GM23338 (cell line): ENCODE measurements around the gene CCDC27. TPM values are rescaled to one million over a fixed set of nuclear protein-coding genes. Genes with fewer than 3 reads are reported as not detected.

Experiments used
- ATAC-seq: fragments of 200-7000 bp; cut with Tn5 transposase; 3 replicates; pipeline ENCODE4 v1.9.1; 2020
- DNase-seq: peaks from one replicate; pipeline ENCODE4 v3.0.0-alpha.2; 2015; ENCODE audit warnings: low spot score
- H2AFZ ChIP-seq: fragments of 200-600 bp; sonication (generic); 2 replicates; pipeline ENCODE4 v1.8.0; 2016; ENCODE audit warnings: antibody characterized with exemption, mild to moderate bottlenecking, moderate library complexity
- H3F3A ChIP-seq: fragments of 200-600 bp; sonication (generic); replicated peaks from 2 replicates; pipeline ENCODE4 v1.8.0; 2017; ENCODE audit warnings: antibody characterized with exemption, mixed run types, low read depth
- H3K27ac ChIP-seq: fragments of 200-600 bp; sonication (generic); 2 replicates; pipeline ENCODE4 v1.6.1; 2016; ENCODE audit warnings: low read depth
- H3K27me3 ChIP-seq: fragments of 200-600 bp; sonication (generic); 2 replicates; pipeline ENCODE4 v1.8.0; 2016; ENCODE audit warnings: mild to moderate bottlenecking, mixed run types, moderate library complexity; ENCODE audit not compliant: insufficient read depth
- H3K36me3 ChIP-seq: fragments of 200-600 bp; sonication (generic); 2 replicates; pipeline ENCODE4 v1.8.0; 2016; ENCODE audit warnings: mild to moderate bottlenecking; ENCODE audit not compliant: insufficient read depth
- H3K4me1 ChIP-seq: fragments of 200-600 bp; sonication (generic); 2 replicates; pipeline ENCODE4 v1.8.0; 2016; ENCODE audit warnings: mild to moderate bottlenecking, moderate library complexity; ENCODE audit not compliant: insufficient read depth
- H3K4me2 ChIP-seq: fragments of 200-600 bp; sonication (generic); 2 replicates; pipeline ENCODE4 v1.7.1; 2017; ENCODE audit warnings: mixed run types
- H3K4me3 ChIP-seq: fragments of 200-600 bp; sonication (generic); 2 replicates; pipeline ENCODE4 v1.6.1; 2016; ENCODE audit warnings: mixed run types
- H3K79me2 ChIP-seq: fragments of 200-600 bp; sonication (generic); replicated peaks from 2 replicates; pipeline ENCODE4 v1.8.0; 2017; ENCODE audit warnings: mild to moderate bottlenecking; ENCODE audit not compliant: insufficient read depth
- H3K9me2 ChIP-seq: fragments of 200-600 bp; sonication (generic); 2 replicates; pipeline ENCODE4 v1.8.0; 2017; ENCODE audit not compliant: insufficient read depth
- H4K20me1 ChIP-seq: fragments of 200-600 bp; sonication (generic); replicated peaks from 2 replicates; pipeline ENCODE4 v1.8.0; 2017; ENCODE audit warnings: mild to moderate bottlenecking; ENCODE audit not compliant: insufficient read depth
- H3K27ac Mint-ChIP-seq: 2 replicates; pipeline ENCODE4 v1.8.0; 2020; ENCODE audit warnings: inconsistent platforms, mild to moderate bottlenecking, moderate library complexity, mixed read lengths
- H3K27me3 Mint-ChIP-seq: 3 replicates; pipeline ENCODE4 v1.8.0; 2022; ENCODE audit warnings: low read depth, mild to moderate bottlenecking, moderate library complexity, mixed read lengths, inconsistent platforms; ENCODE audit not compliant: insufficient read depth, poor library complexity
- H3K36me3 Mint-ChIP-seq: 3 replicates; pipeline ENCODE4 v1.8.0; 2021; ENCODE audit warnings: low read depth, mild to moderate bottlenecking, inconsistent platforms, moderate library complexity, mixed read lengths
- H3K4me1 Mint-ChIP-seq: 3 replicates; pipeline ENCODE4 v1.8.0; 2020; ENCODE audit warnings: mild to moderate bottlenecking, inconsistent platforms, mixed read lengths
- H3K4me3 Mint-ChIP-seq: 3 replicates; pipeline ENCODE4 v1.8.0; 2021; ENCODE audit warnings: moderate library complexity, mild to moderate bottlenecking, inconsistent platforms, mixed read lengths
- H3K9me3 Mint-ChIP-seq: 3 replicates; pipeline ENCODE4 v1.8.0; 2020; ENCODE audit warnings: moderate library complexity, mild to moderate bottlenecking, inconsistent platforms, mixed read lengths
- POLR2AphosphoS5 ChIP-seq: IDR thresholded peaks from 2 replicates; pipeline ENCODE4 v1.6.1; 2016; ENCODE audit warnings: antibody characterized with exemption, low read depth
- polyA plus RNA-seq: library from polyadenylated mRNA; unstranded; fragments of >200 nt; fragmentation: Nextera tagmentation; extraction: Ambion mirVana; gene quantifications from 2 replicates; pipeline ENCODE4 v1.2.1, GENCODE V29; 2016
- total RNA-seq: library from RNA; depleted of rRNA; stranded (reverse); fragments of >200 nt; shearing (Covaris generic); gene quantifications from 2 replicates; pipeline ENCODE4 v1.2.3, GENCODE V29; 2014
- TF ChIP-seq, protein P1 (sequence below): fragments of 250-450 bp; sonication (Bioruptor Pico); IDR thresholded peaks from 2 replicates; pipeline ENCODE4 v1.5.0; 2020; ENCODE audit warnings: mild to moderate bottlenecking, moderate library complexity

The CCDC27 gene
- total and polyA plus RNA-seq, 2 experiments from 2014 or later: 0.18 to 0.45 TPM

DNA sequence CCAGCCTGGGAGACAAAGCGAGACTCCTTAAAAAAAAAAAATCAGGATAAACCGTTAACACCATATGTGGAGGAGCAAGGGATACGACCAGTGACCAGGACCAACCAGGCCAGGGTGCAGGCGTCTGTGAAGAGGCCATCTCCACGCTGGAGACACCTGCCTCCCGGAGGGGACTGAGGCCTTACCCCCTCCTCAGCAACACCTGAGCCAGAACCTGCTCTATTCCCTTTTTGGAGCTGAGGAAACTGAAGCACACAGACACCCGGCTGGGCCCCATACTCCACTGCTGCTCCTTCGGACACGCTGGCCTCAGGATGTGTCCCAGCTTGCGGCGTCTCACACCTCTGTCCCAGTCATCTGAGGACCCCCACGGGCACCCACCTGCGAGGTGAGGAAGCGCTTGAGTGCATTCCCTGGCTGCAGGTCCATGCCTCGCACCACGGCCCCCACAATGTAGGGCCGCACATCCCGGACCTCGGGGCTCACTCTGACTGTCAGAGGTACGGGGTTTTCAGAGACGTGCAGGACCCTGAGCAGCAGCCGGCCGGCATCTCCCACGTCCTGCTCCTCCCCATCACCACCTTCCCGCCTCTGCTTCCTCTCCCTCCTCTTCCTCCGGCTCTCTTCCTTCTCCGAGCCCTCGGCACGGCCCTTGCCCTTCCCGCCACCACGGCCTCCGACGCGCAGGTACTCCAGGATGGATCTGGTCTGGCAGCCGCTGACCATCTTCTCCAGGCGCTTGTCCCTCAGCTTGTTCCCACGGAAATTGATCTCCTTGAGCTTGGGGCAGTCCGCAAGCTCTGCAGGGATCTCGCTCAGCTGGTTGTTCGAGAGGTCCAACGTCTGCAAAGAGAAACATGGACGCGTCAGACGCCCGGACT, 34.5 kb downstream of the CCDC27 start (continued):
- TF ChIP-seq, protein P1, sequence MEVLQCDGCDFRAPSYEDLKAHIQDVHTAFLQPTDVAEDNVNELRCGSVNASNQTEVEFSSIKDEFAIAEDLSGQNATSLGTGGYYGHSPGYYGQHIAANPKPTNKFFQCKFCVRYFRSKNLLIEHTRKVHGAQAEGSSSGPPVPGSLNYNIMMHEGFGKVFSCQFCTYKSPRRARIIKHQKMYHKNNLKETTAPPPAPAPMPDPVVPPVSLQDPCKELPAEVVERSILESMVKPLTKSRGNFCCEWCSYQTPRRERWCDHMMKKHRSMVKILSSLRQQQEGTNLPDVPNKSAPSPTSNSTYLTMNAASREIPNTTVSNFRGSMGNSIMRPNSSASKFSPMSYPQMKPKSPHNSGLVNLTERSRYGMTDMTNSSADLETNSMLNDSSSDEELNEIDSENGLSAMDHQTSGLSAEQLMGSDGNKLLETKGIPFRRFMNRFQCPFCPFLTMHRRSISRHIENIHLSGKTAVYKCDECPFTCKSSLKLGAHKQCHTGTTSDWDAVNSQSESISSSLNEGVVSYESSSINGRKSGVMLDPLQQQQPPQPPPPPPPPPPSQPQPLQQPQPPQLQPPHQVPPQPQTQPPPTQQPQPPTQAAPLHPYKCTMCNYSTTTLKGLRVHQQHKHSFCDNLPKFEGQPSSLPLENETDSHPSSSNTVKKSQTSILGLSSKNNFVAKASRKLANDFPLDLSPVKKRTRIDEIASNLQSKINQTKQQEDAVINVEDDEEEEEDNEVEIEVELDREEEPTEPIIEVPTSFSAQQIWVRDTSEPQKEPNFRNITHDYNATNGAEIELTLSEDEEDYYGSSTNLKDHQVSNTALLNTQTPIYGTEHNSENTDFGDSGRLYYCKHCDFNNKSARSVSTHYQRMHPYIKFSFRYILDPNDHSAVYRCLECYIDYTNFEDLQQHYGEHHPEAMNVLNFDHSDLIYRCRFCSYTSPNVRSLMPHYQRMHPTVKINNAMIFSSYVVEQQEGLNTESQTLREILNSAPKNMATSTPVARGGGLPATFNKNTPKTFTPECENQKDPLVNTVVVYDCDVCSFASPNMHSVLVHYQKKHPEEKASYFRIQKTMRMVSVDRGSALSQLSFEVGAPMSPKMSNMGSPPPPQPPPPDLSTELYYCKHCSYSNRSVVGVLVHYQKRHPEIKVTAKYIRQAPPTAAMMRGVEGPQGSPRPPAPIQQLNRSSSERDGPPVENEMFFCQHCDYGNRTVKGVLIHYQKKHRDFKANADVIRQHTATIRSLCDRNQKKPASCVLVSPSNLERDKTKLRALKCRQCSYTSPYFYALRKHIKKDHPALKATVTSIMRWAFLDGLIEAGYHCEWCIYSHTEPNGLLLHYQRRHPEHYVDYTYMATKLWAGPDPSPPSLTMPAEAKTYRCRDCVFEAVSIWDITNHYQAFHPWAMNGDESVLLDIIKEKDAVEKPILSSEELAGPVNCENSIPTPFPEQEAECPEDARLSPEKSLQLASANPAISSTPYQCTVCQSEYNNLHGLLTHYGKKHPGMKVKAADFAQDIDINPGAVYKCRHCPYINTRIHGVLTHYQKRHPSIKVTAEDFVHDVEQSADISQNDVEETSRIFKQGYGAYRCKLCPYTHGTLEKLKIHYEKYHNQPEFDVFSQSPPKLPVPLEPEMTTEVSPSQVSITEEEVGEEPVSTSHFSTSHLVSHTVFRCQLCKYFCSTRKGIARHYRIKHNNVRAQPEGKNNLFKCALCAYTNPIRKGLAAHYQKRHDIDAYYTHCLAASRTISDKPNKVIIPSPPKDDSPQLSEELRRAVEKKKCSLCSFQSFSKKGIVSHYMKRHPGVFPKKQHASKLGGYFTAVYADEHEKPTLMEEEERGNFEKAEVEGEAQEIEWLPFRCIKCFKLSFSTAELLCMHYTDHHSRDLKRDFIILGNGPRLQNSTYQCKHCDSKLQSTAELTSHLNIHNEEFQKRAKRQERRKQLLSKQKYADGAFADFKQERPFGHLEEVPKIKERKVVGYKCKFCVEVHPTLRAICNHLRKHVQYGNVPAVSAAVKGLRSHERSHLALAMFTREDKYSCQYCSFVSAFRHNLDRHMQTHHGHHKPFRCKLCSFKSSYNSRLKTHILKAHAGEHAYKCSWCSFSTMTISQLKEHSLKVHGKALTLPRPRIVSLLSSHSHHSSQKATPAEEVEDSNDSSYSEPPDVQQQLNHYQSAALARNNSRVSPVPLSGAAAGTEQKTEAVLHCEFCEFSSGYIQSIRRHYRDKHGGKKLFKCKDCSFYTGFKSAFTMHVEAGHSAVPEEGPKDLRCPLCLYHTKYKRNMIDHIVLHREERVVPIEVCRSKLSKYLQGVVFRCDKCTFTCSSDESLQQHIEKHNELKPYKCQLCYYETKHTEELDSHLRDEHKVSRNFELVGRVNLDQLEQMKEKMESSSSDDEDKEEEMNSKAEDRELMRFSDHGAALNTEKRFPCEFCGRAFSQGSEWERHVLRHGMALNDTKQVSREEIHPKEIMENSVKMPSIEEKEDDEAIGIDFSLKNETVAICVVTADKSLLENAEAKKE (CRISPR knock-in tag): no peak

DNA sequence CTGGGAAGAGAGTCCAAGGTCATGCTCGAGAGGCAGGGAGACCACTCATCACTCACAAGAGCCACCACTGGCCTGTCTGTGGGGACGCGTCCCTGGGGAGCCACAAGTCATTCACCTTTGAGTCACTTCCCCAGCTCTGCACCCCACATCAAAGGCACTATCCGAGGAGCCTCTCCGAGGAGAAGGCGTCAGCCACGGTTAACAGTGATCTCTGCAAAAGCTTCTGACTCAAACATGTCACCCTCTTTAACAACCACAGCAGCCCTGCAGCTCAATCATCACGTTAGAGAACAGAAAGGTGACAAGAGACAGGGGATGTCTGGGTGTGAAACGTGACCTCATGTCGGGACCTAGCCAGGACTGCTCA, 35.1 kb downstream of the CCDC27 start:
- Histone ChIP-seq H3K9me2 (no peaks in the 10 kb centered on the region), H2AFZ (no peak overlapping the region), H3K79me2 (peaks cover 47% of the 10 kb centered on the region), H4K20me1 (peaks cover 6% of the 10 kb centered on the region; the same call in 1 of the 2 replicates), H3K27ac (no peak overlapping the region), H3K4me1 (peaks cover 15% of the 10 kb centered on the region), H3F3A (no peaks in the 10 kb centered on the region), H3K4me3 (no peak overlapping the region), H3K4me2 (no peak overlapping the region), H3K36me3 (peaks cover 13% of the 10 kb centered on the region), H3K27me3 (no peaks in the 10 kb centered on the region)
- H3K27me3 Mint-ChIP-seq: peaks cover 17% of the 10 kb centered on the region
- H3K27ac Mint-ChIP-seq: 0 out of 2 replicates have a peak overlapping the region, but pooled peaks have one; percentile 59
- H3K36me3 Mint-ChIP-seq: peaks cover 67% of the 10 kb centered on the region
- no peak overlapping the region for H3K4me3 Mint-ChIP-seq
- peaks cover 31% of the 10 kb centered on the region for H3K4me1 Mint-ChIP-seq
- TF ChIP-seq, protein P1 (CRISPR knock-in tag): no peak
- no peak for TF ChIP-seq POLR2AphosphoS5
- no peaks in the 10 kb centered on the region for H3K9me3 Mint-ChIP-seq
- DNase-seq: no peak
- ATAC-seq: no peak
